HepG2 (cell line): ENCODE measurements around the gene PRKCE. TPM values are rescaled to one million over a fixed set of nuclear protein-coding genes. Genes with fewer than 3 reads are reported as not detected.

Experiments used
- AKAP8 ChIP-seq: sonication (generic); formaldehyde crosslinking; IDR thresholded peaks from 2 replicates; pipeline ENCODE4 v1.5.1; 2020; ENCODE audit warnings: mild to moderate bottlenecking, missing genetic modification reagents
- GABPB1 ChIP-seq: IDR thresholded peaks from 2 replicates; pipeline ENCODE4 v1.6.1; 2016; ENCODE audit warnings: mild to moderate bottlenecking, missing genetic modification reagents, moderate library complexity, missing compliant biosample characterization
- HDAC6 ChIP-seq: fragments of 200-600 bp; sonication (generic); IDR thresholded peaks from 2 replicates; pipeline ENCODE4 v1.7.0; 2017; ENCODE audit warnings: mild to moderate bottlenecking, antibody characterized with exemption, low read length, low read depth
- KDM2A ChIP-seq: sonication (generic); formaldehyde crosslinking; IDR thresholded peaks from 2 replicates; pipeline ENCODE4 v1.4.0; 2020; ENCODE audit warnings: low read depth, missing genetic modification reagents, borderline replicate concordance
- KMT2A ChIP-seq: sonication (generic); formaldehyde crosslinking; IDR thresholded peaks from 2 replicates; pipeline ENCODE4 v1.4.0; 2020; ENCODE audit warnings: missing genetic modification reagents
- MAZ ChIP-seq, 2 experiments: sonication (generic) in 1 of 2; formaldehyde crosslinking in 1 of 2; IDR thresholded peaks; 2 replicates each; pipeline versions ENCODE4 v1.5.0 to v1.6.1; 2012 to 2020; ENCODE audit warnings: low read depth in 2 of 2, mild to moderate bottlenecking in 2 of 2, borderline replicate concordance in 1 of 2, improper control_type of control experiment in 1 of 2, low read length in 1 of 2, missing genetic modification reagents in 1 of 2, moderate library complexity in 1 of 2
- RORA ChIP-seq: sonication (generic); formaldehyde crosslinking; IDR thresholded peaks from 2 replicates; pipeline ENCODE4 v1.5.0; 2020; ENCODE audit warnings: mild to moderate bottlenecking, missing genetic modification reagents, moderate library complexity
- SAP130 ChIP-seq: IDR thresholded peaks from 2 replicates; pipeline ENCODE4 v1.6.1; 2016; ENCODE audit warnings: low read depth
- SIN3A ChIP-seq: IDR thresholded peaks from 2 replicates; pipeline ENCODE4 v1.6.1; 2011; ENCODE audit warnings: low read depth, mild to moderate bottlenecking, control low read depth, low read length, borderline replicate concordance
- ZNF224 ChIP-seq: sonication (generic); formaldehyde crosslinking; IDR thresholded peaks from 2 replicates; pipeline ENCODE4 v1.5.0; 2020; ENCODE audit warnings: mild to moderate bottlenecking, missing genetic modification reagents
- ZNF256 ChIP-seq: sonication (generic); formaldehyde crosslinking; conservative IDR thresholded peaks from 2 replicates; pipeline ENCODE4 v1.4.0; 2020; ENCODE audit warnings: missing genetic modification reagents
- ZNF30 ChIP-seq: sonication (generic); formaldehyde crosslinking; IDR thresholded peaks from 2 replicates; pipeline ENCODE4 v1.5.0; 2020; ENCODE audit warnings: mild to moderate bottlenecking, missing genetic modification reagents
- ZNF335 ChIP-seq: sonication (generic); formaldehyde crosslinking; IDR thresholded peaks from 2 replicates; pipeline ENCODE4 v1.4.0; 2020; ENCODE audit warnings: missing genetic modification reagents
- ZNF350 ChIP-seq: sonication (generic); formaldehyde crosslinking; IDR thresholded peaks from 2 replicates; pipeline ENCODE4 v1.4.0; 2020; ENCODE audit warnings: mild to moderate bottlenecking, low read depth, missing genetic modification reagents, borderline replicate concordance
- ZSCAN12 ChIP-seq: sonication (generic); formaldehyde crosslinking; IDR thresholded peaks from 2 replicates; pipeline ENCODE4 v1.9.0; 2021; ENCODE audit warnings: mild to moderate bottlenecking, missing genetic modification reagents
- polyA plus RNA-seq, 8 experiments: library from polyadenylated mRNA; depleted of rRNA in 3 of 8; stranded (reverse) in 7 of 8; unstranded in 1 of 8; fragments of >200 nt; fragmentation: Illumina TruSeq in 4 of 8; extraction: Trizol in 4 of 8; gene quantifications; 2 replicates each; pipeline versions ENCODE4 v1.2.1 to v1.2.3, GENCODE V29; 2011 to 2016; ENCODE audit warnings: low read depth in 4 of 8, missing spikeins in 1 of 8, mixed read lengths in 1 of 8; ENCODE audit not compliant: insufficient read depth in 1 of 8
- total RNA-seq, 5 experiments: library from RNA; depleted of rRNA; stranded (reverse); fragments of >200 nt; fragmentation: Illumina TruSeq; extraction: Trizol; gene quantifications; 2 replicates each; pipeline ENCODE4 v1.2.3, GENCODE V29; 2016; ENCODE audit warnings: low read depth in 1 of 5
- TF ChIP-seq, protein P1 (sequence below): sonication (generic); formaldehyde crosslinking; IDR thresholded peaks from 2 replicates; pipeline ENCODE4 v1.5.1; 2020; ENCODE audit warnings: missing genetic modification reagents, mild to moderate bottlenecking, borderline replicate concordance
- TF ChIP-seq, protein P2 (sequence below): sonication (generic); formaldehyde crosslinking; IDR thresholded peaks from 2 replicates; pipeline ENCODE4 v1.4.0; 2020; ENCODE audit warnings: missing genetic modification reagents, low read depth, mild to moderate bottlenecking, borderline replicate concordance
- TF ChIP-seq, protein P3 (sequence below): IDR thresholded peaks from 2 replicates; pipeline ENCODE4 v1.6.1; 2018; ENCODE audit warnings: missing genetic modification reagents
- TF ChIP-seq, protein P4 (sequence below): sonication (generic); formaldehyde crosslinking; IDR thresholded peaks from 2 replicates; pipeline ENCODE4 v1.5.0; 2020; ENCODE audit warnings: mild to moderate bottlenecking, missing genetic modification reagents, borderline replicate concordance
- TF ChIP-seq, protein P5 (sequence below): conservative IDR thresholded peaks from 2 replicates; pipeline ENCODE4 v1.6.1; 2018; ENCODE audit warnings: missing genetic modification reagents
- TF ChIP-seq, protein P6 (sequence below): sonication (generic); formaldehyde crosslinking; IDR thresholded peaks from 2 replicates; pipeline ENCODE4 v1.9.0; 2021; ENCODE audit warnings: missing genetic modification reagents, borderline replicate concordance

The PRKCE gene
- total and polyA plus RNA-seq, 2 of the 13 experiments (the other 11 are each of a cell fraction or from before 2014, with no cell fraction given): 1.0 to 3.9 TPM

DNA sequence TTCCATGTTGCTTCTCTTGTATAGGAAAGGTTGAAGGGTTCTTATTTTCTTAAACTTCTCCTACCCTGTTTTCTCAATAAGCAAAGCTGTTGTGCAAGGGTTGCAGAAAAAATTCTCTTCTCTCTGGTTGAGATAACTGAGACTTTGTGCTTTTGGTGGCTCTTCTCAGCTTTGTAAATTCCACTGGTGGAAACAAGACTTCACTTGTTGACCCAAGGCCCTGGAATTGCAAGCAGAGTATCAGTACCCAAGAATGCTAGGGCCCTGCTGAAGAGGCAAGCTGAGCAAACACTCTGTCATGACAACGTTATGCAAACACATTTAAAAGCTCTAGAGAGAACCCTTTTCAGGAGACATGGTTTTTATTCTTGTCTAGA, 351.0 kb downstream of the PRKCE start (continued):
- TF ChIP-seq MAZ (IDR thresholded peaks at IDR 0.05; ENCODE audit: borderline replicate concordance, low read depth, low read length): no peak
- TF ChIP-seq MAZ (CRISPR knock-in tag; IDR thresholded peaks at IDR 0.05; ENCODE audit: low read depth): no peak
- TF ChIP-seq KDM2A (CRISPR knock-in tag): no peak
- TF ChIP-seq HDAC6: no peak
- TF ChIP-seq ZNF256 (CRISPR knock-in tag): no peak
- no peak for TF ChIP-seq GABPB1 (CRISPR knock-in tag)
- no peak for TF ChIP-seq AKAP8
- TF ChIP-seq, protein P1, sequence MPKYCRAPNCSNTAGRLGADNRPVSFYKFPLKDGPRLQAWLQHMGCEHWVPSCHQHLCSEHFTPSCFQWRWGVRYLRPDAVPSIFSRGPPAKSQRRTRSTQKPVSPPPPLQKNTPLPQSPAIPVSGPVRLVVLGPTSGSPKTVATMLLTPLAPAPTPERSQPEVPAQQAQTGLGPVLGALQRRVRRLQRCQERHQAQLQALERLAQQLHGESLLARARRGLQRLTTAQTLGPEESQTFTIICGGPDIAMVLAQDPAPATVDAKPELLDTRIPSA (CRISPR knock-in tag): no peak
- TF ChIP-seq, protein P2, sequence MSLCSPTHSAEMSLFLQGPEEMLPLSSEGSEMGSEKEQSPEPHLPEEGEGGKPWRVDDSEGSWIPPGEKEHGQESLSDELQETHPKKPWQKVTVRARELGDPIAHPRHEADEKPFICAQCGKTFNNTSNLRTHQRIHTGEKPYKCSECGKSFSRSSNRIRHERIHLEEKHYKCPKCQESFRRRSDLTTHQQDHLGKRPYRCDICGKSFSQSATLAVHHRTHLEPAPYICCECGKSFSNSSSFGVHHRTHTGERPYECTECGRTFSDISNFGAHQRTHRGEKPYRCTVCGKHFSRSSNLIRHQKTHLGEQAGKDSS (CRISPR knock-in tag): no peak
- 0 out of 2 replicates have a peak, but pooled peaks have one; percentile 27 for TF ChIP-seq KMT2A (CRISPR knock-in tag)
- TF ChIP-seq, protein P3, sequence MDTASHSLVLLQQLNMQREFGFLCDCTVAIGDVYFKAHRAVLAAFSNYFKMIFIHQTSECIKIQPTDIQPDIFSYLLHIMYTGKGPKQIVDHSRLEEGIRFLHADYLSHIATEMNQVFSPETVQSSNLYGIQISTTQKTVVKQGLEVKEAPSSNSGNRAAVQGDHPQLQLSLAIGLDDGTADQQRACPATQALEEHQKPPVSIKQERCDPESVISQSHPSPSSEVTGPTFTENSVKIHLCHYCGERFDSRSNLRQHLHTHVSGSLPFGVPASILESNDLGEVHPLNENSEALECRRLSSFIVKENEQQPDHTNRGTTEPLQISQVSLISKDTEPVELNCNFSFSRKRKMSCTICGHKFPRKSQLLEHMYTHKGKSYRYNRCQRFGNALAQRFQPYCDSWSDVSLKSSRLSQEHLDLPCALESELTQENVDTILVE (CRISPR knock-in tag): no peak
- peak; percentile 56; the same call in 1 of the 2 replicates for TF ChIP-seq SAP130 (CRISPR knock-in tag)
- no peak for TF ChIP-seq ZSCAN12 (CRISPR knock-in tag)
- TF ChIP-seq ZNF30: no peak
- no peak for TF ChIP-seq RORA
- TF ChIP-seq ZNF350 (CRISPR knock-in tag): no peak
- TF ChIP-seq, protein P4, sequence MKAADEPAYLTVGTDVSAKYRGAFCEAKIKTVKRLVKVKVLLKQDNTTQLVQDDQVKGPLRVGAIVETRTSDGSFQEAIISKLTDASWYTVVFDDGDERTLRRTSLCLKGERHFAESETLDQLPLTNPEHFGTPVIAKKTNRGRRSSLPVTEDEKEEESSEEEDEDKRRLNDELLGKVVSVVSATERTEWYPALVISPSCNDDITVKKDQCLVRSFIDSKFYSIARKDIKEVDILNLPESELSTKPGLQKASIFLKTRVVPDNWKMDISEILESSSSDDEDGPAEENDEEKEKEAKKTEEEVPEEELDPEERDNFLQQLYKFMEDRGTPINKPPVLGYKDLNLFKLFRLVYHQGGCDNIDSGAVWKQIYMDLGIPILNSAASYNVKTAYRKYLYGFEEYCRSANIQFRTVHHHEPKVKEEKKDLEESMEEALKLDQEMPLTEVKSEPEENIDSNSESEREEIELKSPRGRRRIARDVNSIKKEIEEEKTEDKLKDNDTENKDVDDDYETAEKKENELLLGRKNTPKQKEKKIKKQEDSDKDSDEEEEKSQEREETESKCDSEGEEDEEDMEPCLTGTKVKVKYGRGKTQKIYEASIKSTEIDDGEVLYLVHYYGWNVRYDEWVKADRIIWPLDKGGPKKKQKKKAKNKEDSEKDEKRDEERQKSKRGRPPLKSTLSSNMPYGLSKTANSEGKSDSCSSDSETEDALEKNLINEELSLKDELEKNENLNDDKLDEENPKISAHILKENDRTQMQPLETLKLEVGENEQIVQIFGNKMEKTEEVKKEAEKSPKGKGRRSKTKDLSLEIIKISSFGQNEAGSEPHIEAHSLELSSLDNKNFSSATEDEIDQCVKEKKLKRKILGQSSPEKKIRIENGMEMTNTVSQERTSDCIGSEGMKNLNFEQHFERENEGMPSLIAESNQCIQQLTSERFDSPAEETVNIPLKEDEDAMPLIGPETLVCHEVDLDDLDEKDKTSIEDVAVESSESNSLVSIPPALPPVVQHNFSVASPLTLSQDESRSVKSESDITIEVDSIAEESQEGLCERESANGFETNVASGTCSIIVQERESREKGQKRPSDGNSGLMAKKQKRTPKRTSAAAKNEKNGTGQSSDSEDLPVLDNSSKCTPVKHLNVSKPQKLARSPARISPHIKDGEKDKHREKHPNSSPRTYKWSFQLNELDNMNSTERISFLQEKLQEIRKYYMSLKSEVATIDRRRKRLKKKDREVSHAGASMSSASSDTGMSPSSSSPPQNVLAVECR (CRISPR knock-in tag): 0 out of 2 replicates have a peak, but pooled peaks have one; percentile 27
- TF ChIP-seq SIN3A: no peak
- TF ChIP-seq, protein P5, sequence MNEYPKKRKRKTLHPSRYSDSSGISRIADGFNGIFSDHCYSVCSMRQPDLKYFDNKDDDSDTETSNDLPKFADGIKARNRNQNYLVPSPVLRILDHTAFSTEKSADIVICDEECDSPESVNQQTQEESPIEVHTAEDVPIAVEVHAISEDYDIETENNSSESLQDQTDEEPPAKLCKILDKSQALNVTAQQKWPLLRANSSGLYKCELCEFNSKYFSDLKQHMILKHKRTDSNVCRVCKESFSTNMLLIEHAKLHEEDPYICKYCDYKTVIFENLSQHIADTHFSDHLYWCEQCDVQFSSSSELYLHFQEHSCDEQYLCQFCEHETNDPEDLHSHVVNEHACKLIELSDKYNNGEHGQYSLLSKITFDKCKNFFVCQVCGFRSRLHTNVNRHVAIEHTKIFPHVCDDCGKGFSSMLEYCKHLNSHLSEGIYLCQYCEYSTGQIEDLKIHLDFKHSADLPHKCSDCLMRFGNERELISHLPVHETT (CRISPR knock-in tag): no peak
- TF ChIP-seq ZNF335 (CRISPR knock-in tag): no peak
- TF ChIP-seq ZNF224 (CRISPR knock-in tag): no peak
- TF ChIP-seq, protein P6, sequence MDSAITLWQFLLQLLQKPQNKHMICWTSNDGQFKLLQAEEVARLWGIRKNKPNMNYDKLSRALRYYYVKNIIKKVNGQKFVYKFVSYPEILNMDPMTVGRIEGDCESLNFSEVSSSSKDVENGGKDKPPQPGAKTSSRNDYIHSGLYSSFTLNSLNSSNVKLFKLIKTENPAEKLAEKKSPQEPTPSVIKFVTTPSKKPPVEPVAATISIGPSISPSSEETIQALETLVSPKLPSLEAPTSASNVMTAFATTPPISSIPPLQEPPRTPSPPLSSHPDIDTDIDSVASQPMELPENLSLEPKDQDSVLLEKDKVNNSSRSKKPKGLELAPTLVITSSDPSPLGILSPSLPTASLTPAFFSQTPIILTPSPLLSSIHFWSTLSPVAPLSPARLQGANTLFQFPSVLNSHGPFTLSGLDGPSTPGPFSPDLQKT (CRISPR knock-in tag): no peak
